ENCODE data around the gene U2AF2.
A peak's percentile ranks its signal among the peaks of the same experiment; 100 is the strongest.

The U2AF2 gene

DNA sequence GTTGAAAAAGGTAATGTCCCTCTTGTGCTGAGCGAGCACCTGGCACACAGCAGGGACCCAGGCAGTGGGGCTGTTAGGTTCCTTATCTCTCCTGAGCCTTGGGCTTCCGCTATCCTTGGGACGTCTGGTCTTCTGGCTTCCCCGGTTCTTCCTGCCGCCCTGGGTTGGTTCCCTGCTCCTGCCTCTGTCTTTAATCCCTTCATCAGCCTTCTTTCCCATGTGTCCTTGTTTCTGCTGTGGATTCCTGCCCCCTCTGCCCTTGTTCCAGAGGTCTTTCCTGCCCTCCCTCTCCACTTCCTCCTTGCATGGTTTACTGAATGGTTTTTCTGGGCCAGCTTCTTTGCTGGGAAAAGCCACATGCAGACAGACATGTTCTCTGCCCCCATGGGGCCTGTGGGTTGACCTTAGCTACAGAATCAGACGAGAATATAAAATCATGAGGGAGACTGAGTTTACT, 22.8 kb downstream of the U2AF2 start:
- Mint-ChIP-seq H3K27ac (peak overlapping the region; percentile 67), H3K4me1 (ENCODE audit: low read depth) (peaks cover 66% of the 10 kb centered on the region), H3K4me3 (no peak overlapping the region), H3K9me3 (no peaks in the 10 kb centered on the region), H3K36me3 (ENCODE audit: low read depth) (peaks cover 88% of the 10 kb centered on the region), H3K27me3 (no peaks in the 10 kb centered on the region)
- DNase-seq = no peak

DNA sequence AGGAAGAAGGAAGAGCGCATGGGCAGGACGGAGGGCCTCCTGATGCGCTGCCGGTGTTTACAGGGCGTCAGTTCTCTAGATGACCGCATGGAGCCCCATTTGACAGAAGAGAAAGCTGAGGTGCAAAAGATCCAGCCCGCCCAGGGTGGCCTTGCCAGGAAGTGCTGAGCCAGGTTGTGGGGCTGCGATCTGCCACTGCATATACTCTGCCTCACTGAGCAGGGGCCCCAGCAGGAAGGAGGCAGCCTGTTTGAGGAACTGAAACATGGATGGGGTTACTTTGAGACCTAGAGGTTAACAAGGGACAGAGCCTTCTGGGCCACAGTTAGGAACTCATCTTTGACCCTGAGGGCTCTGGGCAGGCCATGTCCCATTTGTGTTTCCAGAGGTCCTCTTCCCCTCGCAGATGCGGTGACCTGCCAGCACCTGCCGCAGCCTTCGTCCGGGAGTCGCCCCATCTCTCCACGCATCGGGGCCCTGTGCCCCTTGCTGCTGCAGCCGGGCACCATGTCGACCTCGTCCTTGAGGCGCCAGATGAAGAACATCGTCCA, 23.4 kb downstream of the U2AF2 start:
- no peak overlapping the region for H3K4me3 Mint-ChIP-seq
- H3K27ac Mint-ChIP-seq = peak overlapping the region; percentile 83
- no peaks in the 10 kb centered on the region for H3K27me3 Mint-ChIP-seq
- peaks cover 83% of the 10 kb centered on the region for H3K36me3 Mint-ChIP-seq (ENCODE audit: low read depth)
- no peak for DNase-seq
- peaks cover 66% of the 10 kb centered on the region for H3K4me1 Mint-ChIP-seq (ENCODE audit: low read depth)
- H3K9me3 Mint-ChIP-seq = no peaks in the 10 kb centered on the region

DNA sequence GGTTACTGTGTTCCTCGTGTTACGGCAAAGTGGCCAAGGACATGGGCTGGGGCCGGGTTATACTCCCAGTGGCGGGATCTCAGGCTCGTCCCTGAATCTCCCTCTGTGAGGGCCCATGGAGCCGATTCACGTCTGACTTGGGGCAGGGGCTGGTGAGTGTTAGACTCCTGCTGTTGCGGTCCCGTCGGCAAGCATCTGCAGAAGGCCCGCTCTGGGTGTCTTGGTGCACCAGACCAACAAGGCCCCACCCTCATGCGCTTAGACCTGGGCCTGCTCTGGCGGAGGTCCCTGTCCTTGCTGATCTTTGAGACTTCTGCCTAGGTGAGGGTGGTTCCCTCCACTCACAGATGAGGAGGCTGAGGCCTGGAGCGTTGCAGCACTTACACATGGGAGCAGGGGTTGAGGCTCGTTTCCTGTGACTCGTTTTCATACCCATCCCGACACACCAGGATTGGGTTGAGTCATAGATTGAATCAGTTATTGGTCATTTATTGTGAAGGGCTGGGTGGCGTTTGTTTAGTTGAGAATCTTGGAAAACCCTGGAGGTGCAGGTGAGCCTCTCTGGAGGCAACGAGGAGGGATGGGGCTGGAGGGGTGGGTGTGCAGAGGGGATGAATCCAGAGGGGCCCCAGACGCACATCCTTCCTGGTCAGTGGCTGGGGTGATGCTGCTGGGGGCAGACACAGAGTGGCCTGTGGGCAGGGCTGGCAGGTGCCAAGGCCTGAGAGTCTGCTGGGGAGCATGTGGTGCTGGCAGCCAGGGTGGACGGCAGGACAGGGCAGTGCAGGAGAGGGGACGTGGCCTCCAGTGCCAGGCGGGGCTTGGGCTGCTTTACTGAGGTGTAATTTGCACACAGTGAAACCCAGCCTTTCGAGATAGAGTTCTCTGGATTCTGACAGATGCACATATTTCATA, 24.8 kb downstream of the U2AF2 start:
- Mint-ChIP-seq H3K27ac (peak overlapping the region; percentile 83), H3K9me3 (no peaks in the 10 kb centered on the region), H3K4me3 (no peak overlapping the region), H3K27me3 (no peaks in the 10 kb centered on the region), H3K36me3 (ENCODE audit: low read depth) (peaks cover 86% of the 10 kb centered on the region), H3K4me1 (ENCODE audit: low read depth) (peaks cover 60% of the 10 kb centered on the region)
- no peak for DNase-seq

DNA sequence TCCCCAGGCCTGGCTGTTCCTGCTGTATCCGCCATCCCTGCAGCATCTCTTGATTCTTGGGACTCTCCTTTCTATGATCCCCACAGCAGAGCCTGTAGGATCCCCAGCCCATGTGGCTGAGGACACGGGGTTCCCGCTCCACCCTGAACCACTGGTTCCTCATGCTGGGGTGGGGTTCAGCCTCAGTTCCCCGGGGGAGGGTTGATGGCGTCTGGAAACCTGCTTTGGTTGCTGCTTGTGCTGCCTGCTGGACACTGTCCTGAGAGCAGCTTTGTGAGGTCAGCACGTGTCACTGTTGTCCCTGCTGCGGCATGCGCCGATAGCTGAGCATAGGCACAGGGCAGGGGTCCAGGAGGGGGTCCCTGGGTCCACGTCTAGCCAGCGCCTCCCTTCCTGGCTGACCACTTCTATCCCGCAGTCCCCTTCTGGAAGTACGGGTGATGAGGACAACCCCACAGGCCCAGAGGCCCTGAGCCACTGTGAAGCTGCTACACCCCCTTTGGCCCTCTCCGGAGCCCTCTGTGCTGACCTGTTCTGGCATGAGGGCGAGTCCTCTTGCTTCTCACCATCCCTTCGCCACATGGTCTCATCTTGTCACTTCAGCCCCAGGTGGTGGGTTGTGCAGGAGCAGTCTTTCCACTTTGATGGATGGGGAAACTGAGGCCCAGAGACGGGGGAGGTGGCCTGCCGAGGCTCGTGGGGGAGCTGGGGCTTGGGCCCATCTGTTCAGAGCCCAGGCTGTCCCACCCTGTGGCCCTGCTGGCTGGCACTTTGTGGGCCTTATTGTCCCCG, 25.7 kb downstream of the U2AF2 start:
- no peak overlapping the region for H3K4me3 Mint-ChIP-seq

DNA sequence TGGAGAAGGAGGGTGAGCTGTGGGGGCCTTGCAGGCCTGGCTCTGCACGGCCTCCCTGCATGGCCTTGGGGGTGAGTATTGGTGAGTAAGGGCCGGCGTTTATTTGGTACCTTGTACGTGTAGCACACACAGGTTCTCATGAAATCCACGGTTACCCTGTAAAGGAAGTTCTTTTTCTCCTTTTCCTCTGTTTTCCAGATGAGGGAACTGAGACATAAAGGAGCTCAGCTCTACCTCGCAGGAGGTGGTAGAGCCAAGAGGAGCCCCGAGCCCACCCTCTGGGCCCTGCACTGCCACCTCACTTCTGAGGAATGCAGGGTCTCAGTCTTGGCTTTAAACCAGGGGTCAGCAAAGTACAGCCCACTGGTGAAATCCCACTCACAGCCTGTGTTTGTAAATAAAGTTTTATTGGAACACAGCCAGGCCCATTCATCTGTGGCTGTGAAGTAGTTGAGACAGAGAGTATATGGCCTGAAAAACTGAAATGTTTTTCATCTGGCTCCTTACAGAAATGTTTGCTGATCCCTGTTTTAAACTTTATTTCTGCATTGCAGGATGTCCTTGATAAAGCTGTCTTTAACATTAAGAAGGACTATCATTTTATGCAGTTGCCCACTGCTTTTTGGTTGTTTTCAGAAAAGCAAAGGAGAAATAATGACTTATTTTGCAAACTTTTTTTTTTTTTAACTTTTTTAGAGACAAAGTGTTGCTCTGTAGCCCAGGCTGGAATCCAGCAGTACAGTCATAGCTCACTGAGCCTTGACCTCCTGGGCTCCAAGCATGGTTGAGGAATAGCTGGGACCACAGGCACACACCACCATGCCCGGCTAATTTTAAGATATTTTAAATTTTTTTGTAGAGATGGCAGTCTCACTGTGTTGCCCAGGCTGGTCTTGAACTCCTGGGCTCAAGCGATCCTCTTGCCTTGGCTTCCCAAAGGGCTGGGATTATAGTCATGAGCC, 26.6 kb downstream of the U2AF2 start:
- no peak overlapping the region for H3K27ac Mint-ChIP-seq
- no peak for DNase-seq
- H3K27me3 Mint-ChIP-seq = no peaks in the 10 kb centered on the region
- H3K4me3 Mint-ChIP-seq = no peak overlapping the region
- H3K36me3 Mint-ChIP-seq (ENCODE audit: low read depth) = peaks cover 94% of the 10 kb centered on the region
- H3K9me3 Mint-ChIP-seq = no peaks in the 10 kb centered on the region
- peaks cover 61% of the 10 kb centered on the region for H3K4me1 Mint-ChIP-seq (ENCODE audit: low read depth)

More for the DNA sequence above, 25.7 kb downstream of the U2AF2 start:
- no peak for DNase-seq
- Mint-ChIP-seq H3K9me3 (no peaks in the 10 kb centered on the region), H3K36me3 (ENCODE audit: low read depth) (peaks cover 92% of the 10 kb centered on the region), H3K27me3 (no peaks in the 10 kb centered on the region), H3K27ac (peak overlapping the region; percentile 83), H3K4me1 (ENCODE audit: low read depth) (peaks cover 61% of the 10 kb centered on the region)

DNA sequence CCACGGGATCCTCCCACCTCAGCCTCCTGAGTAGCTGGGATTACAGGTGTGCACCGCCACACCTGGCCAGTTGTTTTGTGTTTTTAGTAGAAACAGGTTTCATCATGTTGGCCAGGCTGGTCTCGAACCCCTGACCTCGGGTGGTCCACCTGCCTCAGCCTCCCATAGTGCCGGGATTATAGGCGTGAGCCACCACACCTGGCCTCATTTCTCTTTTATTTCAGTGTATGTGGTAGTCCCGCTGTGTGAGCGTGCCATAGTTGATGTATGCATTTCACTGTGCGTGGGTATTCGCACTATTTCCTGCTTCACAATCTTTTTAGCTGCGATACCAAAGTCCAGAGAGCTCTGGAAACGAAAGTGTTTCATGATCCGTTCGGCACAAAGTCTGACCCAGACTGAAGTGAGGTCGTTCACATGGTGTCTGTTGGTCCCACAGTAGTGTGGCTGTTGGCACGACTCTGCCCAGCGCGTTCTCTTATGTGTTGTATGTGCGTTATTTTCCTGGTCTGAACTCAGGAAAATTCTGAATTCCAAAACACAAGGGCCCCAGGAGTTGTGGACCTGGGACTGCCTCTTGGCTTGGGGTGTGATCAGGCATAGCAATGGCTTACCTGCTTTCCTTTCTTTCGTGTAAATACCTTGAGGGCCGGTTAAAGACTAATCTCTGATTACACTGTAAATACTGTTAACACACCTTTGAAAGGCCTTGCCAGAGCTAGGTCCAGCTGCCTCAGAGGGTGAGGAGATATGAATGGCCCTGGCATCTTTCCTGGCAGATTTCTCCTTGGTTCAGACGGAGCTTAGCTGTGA, 28.8 kb downstream of the U2AF2 start:
- no peak overlapping the region for H3K4me3 Mint-ChIP-seq
- peaks cover 86% of the 10 kb centered on the region for H3K36me3 Mint-ChIP-seq (ENCODE audit: low read depth)
- H3K27me3 Mint-ChIP-seq = no peaks in the 10 kb centered on the region
- DNase-seq = no peak
- peak overlapping the region; percentile 30 for H3K27ac Mint-ChIP-seq
- H3K4me1 Mint-ChIP-seq (ENCODE audit: low read depth) = peaks cover 40% of the 10 kb centered on the region
- no peaks in the 10 kb centered on the region for H3K9me3 Mint-ChIP-seq

DNA sequence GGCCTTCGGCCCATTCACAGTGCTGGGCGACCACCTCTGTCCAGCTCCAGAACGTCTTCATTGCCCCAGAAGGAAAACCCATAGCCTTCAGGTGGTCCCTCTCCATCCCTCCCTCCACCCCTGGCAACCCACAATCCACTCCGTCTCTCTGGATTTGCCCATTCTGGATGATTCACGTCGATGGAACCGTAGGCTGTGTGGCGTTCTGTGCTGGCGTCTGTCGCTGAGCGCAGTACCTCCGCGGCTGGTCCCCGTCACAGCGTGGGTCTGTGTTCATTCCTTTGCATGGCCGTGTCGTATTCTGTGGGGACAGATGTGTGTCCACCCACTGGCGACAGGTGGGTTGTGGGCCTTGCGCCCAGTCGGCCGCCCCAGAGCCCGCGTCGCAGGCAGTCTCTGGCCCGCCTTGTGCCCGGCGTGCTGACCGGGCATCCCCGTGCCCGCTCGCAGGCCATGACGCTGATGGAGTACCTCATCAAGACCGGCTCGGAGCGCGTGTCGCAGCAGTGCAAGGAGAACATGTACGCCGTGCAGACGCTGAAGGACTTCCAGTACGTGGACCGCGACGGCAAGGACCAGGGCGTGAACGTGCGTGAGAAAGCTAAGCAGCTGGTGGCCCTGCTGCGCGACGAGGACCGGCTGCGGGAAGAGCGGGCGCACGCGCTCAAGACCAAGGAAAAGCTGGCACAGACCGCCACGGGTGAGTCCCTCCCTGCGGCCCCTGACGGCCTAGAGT, 30.3 kb downstream of the U2AF2 start:
- no peak overlapping the region for H3K27ac Mint-ChIP-seq
- peaks cover 85% of the 10 kb centered on the region for H3K36me3 Mint-ChIP-seq (ENCODE audit: low read depth)
- peaks cover 25% of the 10 kb centered on the region for H3K4me1 Mint-ChIP-seq (ENCODE audit: low read depth)
- DNase-seq = no peak
- no peaks in the 10 kb centered on the region for H3K27me3 Mint-ChIP-seq
- H3K9me3 Mint-ChIP-seq = no peaks in the 10 kb centered on the region
- no peak overlapping the region for H3K4me3 Mint-ChIP-seq

DNA sequence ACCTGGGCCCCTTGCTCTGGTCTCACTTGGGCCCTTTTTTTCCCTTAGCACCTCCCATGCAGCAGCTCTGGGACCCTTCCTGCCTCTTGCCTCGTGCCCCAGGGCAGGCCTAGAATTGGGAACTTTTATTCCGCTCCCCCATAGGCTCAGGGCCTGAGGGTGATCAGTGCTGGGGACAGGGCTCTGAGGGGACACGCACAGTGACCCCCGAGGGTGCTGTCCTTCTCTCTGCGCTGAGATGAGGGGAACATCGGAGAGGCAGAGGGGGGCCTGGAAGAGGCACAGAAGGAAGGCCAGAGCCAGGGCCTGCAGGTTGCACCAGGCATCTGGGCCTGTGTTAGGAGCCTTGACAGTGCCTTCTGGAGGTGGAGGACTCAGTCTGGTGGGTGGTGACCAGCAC, 30.9 kb downstream of the U2AF2 start:
- no peak for DNase-seq
- Mint-ChIP-seq H3K27me3 (no peaks in the 10 kb centered on the region), H3K36me3 (ENCODE audit: low read depth) (peaks cover 85% of the 10 kb centered on the region), H3K27ac (peak overlapping the region; percentile 59), H3K4me1 (ENCODE audit: low read depth) (peaks cover 18% of the 10 kb centered on the region), H3K9me3 (no peaks in the 10 kb centered on the region), H3K4me3 (no peak overlapping the region)

DNA sequence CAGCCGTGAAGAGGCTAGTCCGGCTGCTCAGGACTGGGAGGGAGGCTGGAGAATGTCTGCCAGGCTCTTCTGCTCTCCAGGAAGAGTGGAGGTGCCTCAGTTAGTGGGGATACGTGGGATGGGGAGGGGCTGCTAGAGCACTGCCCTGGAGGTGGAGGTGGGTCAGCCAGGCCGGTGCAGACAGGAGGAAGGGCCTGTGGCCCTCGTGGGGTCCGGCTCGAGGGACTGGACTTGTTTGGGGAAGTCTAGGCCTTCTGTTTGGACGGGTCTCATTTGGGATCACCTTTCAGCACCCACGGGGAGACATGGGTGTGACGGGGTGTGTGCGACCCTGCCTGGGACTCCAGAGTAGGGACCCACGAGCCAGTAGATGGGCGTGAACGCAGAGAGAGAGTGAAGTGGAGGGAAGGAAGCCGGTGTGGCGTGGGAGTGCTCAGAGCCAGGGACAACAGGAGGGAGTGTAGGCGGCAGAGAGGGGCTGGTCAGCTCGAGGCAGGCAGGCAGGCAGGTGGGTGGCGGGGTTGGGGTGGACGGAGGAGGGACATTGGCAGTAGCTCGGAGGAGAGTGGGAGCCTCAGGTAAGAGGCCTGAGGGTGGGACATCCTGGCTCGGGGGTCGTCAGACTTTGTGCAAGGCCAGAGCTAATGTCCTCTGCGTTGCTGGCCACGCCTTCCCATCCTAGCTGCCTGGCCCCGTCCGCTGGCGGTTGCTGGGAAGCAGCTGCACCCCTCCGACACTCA, 31.6 kb downstream of the U2AF2 start:
- H3K27ac Mint-ChIP-seq = peak overlapping the region; percentile 59
- DNase-seq = no peak
- H3K9me3 Mint-ChIP-seq = no peaks in the 10 kb centered on the region
- no peak overlapping the region for H3K4me3 Mint-ChIP-seq
- H3K36me3 Mint-ChIP-seq (ENCODE audit: low read depth) = peaks cover 83% of the 10 kb centered on the region
- H3K27me3 Mint-ChIP-seq = no peaks in the 10 kb centered on the region
- peaks cover 15% of the 10 kb centered on the region for H3K4me1 Mint-ChIP-seq (ENCODE audit: low read depth)

DNA sequence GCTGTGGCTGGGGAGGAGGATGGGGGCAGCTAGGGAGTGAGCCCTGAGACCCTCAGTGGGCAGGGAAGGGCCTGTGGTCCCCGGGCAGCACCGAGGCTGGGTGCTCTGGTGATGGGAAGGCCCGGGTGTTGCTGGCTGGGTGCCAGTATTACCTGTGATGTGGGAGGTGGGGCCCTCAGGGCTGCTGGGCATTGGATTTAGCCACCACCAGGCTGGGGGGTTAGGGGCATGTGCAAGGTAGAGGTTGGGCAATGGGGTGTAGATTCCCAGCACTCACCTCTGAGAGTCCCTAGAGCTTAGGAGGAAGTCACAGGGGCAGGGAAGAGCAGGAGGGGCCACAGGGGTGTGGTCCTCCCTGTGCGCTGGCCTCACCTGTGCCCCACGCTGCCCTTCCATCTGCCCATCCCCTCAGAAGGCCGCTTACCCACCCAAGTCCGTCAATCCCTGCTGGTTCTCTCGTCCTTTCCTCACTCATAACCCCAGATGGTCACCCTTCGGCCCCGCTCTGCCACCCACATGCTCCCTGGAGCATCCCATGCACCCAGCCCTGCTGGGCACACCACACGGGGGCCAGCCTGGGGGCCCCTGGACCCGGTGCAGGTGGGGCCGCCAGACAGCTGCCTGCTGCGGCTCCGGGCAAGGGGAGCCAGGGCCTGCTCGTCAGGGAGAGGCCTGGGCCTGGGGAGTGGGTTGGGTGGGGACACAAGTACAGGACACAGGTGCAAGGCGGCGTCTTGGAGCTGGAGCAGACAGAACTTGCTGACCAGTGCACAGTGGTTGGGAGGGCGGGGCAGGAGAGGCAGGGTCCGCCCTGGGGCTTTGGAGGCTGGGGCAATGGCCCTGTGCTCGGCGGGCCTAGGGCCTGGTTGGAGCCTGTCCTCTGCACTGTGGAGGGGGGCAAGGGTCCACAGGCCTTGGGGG, 32.7 kb downstream of the U2AF2 start:
- H3K36me3 Mint-ChIP-seq (ENCODE audit: low read depth) = peaks cover 77% of the 10 kb centered on the region
- H3K27ac Mint-ChIP-seq = peak overlapping the region; percentile 44
- H3K4me1 Mint-ChIP-seq (ENCODE audit: low read depth) = peaks cover 15% of the 10 kb centered on the region
- H3K4me3 Mint-ChIP-seq = no peak overlapping the region
- no peaks in the 10 kb centered on the region for H3K27me3 Mint-ChIP-seq
- no peak for DNase-seq
- no peaks in the 10 kb centered on the region for H3K9me3 Mint-ChIP-seq

DNA sequence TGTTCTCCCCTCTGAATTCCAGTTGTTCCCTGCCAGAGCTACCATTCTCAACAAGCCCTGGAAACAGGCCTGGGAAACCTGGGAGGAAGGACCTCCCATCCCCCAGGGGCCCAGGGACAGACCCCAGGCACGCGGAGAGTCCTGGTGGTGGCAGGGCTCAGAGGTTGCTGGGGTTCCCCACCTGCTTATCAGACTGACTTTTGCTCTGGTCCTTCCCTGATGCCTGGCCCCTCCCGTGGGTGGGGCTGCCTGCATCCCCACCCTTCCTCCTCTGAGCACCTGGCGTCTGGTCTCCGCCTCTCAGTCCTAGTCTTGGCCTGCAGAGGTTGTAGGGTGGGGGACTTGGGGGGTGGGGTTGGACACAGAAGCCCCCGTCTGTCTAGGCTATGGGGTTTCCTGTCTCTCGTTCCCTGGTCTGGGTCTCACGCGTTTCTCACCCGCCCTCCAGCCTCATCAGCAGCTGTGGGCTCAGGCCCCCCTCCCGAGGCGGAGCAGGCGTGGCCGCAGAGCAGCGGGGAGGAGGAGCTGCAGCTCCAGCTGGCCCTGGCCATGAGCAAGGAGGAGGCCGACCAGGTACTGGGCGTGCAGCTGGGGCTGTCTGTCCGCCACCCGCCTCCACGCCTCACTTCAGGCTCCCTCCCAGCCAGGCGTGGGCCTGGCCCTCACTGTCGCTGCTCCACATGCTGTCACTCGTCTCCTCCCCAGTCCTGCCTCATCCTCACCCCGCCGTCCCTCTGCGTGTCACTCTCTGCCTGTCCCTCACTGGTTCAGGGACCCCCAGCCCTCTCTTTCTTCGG, 33.8 kb downstream of the U2AF2 start:
- peaks cover 13% of the 10 kb centered on the region for H3K4me1 Mint-ChIP-seq (ENCODE audit: low read depth)
- peak overlapping the region; percentile 44 for H3K27ac Mint-ChIP-seq
- H3K9me3 Mint-ChIP-seq = no peaks in the 10 kb centered on the region
- H3K27me3 Mint-ChIP-seq = no peaks in the 10 kb centered on the region
- H3K4me3 Mint-ChIP-seq = no peak overlapping the region
- DNase-seq = no peak
- H3K36me3 Mint-ChIP-seq (ENCODE audit: low read depth) = peaks cover 80% of the 10 kb centered on the region
